CD4-positive, alpha-beta memory T cell (primary cell): ENCODE results near the gene DPF3. TPM values are rescaled to one million over a fixed set of nuclear protein-coding genes. Genes with fewer than 3 reads are reported as not detected.

Source experiments
- CTCF ChIA-PET: fragments of 350-600 bp; sonication (Branson Sonifier 250); formaldehyde crosslinking; loops from one replicate; lab custom pipeline; 2021; ENCODE audit warnings: inconsistent platforms; ENCODE audit not compliant: partially characterized antibody; lab: Charles Lee
- POLR2A ChIA-PET: fragments of 350-600 bp; sonication (Branson Sonifier 250); formaldehyde crosslinking; loops from one replicate; lab custom pipeline; 2021; ENCODE audit not compliant: partially characterized antibody; lab: Charles Lee
- DNase-seq, 5 donors: peaks; one replicate each; pipeline versions ENCODE4 v3.0.0 to v3.0.0-alpha.2; 2020 to 2022; ENCODE audit warnings: mixed read lengths in 1 of 5
- H3K27ac ChIP-seq: one replicate; pipeline ENCODE4 v1.7.0; 2013; ENCODE audit warnings: low read depth, low read length
- H3K27me3 ChIP-seq: 2 replicates; pipeline ENCODE4 v1.7.0; 2013; ENCODE audit warnings: mild to moderate bottlenecking, low read length, moderate library complexity; ENCODE audit not compliant: insufficient read depth
- H3K36me3 ChIP-seq: 2 replicates; pipeline ENCODE4 v1.7.0; 2013; ENCODE audit warnings: mild to moderate bottlenecking, low read length, moderate library complexity; ENCODE audit not compliant: insufficient read depth
- H3K4me1 ChIP-seq: 2 replicates; pipeline ENCODE4 v1.7.0; 2013; ENCODE audit warnings: mild to moderate bottlenecking, low read length, moderate library complexity; ENCODE audit not compliant: insufficient read depth
- H3K4me3 ChIP-seq, 2 donors: one replicate each; pipeline ENCODE4 v1.7.0; 2013; ENCODE audit warnings: low read length in 2 of 2, mild to moderate bottlenecking in 1 of 2
- H3K9me3 ChIP-seq, 2 donors: one replicate each; pipeline ENCODE4 v1.7.0; 2013; ENCODE audit warnings: low read length in 2 of 2, control low read depth in 1 of 2; ENCODE audit not compliant: control insufficient read depth in 1 of 2
- H3K27ac Mint-ChIP-seq, 7 donors: one replicate each; pipeline ENCODE4 v1.8.0; 2020 to 2021; ENCODE audit warnings: mixed read lengths in 7 of 7, mild to moderate bottlenecking in 6 of 7, inconsistent platforms in 3 of 7, moderate library complexity in 3 of 7
- H3K27me3 Mint-ChIP-seq, 2 donors: one replicate each; pipeline ENCODE4 v1.8.0; 2020 to 2021; ENCODE audit warnings: mixed read lengths in 2 of 2
- H3K36me3 Mint-ChIP-seq, 2 donors: one replicate each; pipeline ENCODE4 v1.8.0; 2020 to 2021; ENCODE audit warnings: mixed read lengths in 2 of 2, inconsistent platforms in 1 of 2, mild to moderate bottlenecking in 1 of 2
- H3K4me1 Mint-ChIP-seq, 4 donors: one replicate each; pipeline ENCODE4 v1.8.0; 2020 to 2021; ENCODE audit warnings: mixed read lengths in 4 of 4, mild to moderate bottlenecking in 1 of 4
- H3K4me3 Mint-ChIP-seq, 8 donors: one replicate each; pipeline ENCODE4 v1.8.0; 2020 to 2021; ENCODE audit warnings: mixed read lengths in 8 of 8, mild to moderate bottlenecking in 7 of 8, moderate library complexity in 6 of 8, inconsistent platforms in 3 of 8
- H3K9me3 Mint-ChIP-seq, 8 donors: one replicate each; pipeline ENCODE4 v1.8.0; 2020 to 2021; ENCODE audit warnings: mixed read lengths in 8 of 8, mild to moderate bottlenecking in 5 of 8, inconsistent platforms in 3 of 8, moderate library complexity in 1 of 8
- intact Hi-C: fragments of 100-400 bp; cut with micrococcal nuclease; formaldehyde crosslinking; loops from one replicate; pipeline ENCODE4 v1.15.1; 2023
- polyA plus RNA-seq, 2 donors: library from polyadenylated mRNA; unstranded; fragments of 300-500 nt; fragmentation: Illumina TruSeq; gene quantifications; one replicate each; pipeline ENCODE4 v1.2.3, GENCODE V29; 2021
- total RNA-seq, 2 experiments: library from RNA; stranded (reverse); gene quantifications; one replicate each; pipeline ENCODE4 v1.2.3, GENCODE V29; 2021

Gene DPF3
- total and polyA plus RNA-seq, 4 experiments from 2014 or later, result 0.25 to 0.35 TPM; not detected in 2

- H3K36me3 ChIP-seq, result no peaks in the 10 kb centered on the region
- no peak overlapping the region for H3K27ac ChIP-seq
- Mint-ChIP-seq H3K27ac (peak overlapping the region in 1 of 7 donors; percentile 54), H3K36me3 (no peaks in the 10 kb centered on the region), H3K4me1 (peaks cover 10 to 27% (median 18%) of the 10 kb centered on the region in 4 donors), H3K9me3 (no peaks in the 10 kb centered on the region), H3K4me3 (no peak overlapping the region), H3K27me3 (no peaks in the 10 kb centered on the region)
- intact Hi-C loops, result no loop called here
- DNase-seq, result no peak
- ChIA-PET CTCF (no interaction called here), POLR2A (no interaction called here)
- no peaks in the 10 kb centered on the region for H3K27me3 ChIP-seq
- no peak overlapping the region for H3K4me3 ChIP-seq
- H3K9me3 ChIP-seq, result no peaks in the 10 kb centered on the region
- H3K4me1 ChIP-seq, result peaks cover 14% of the 10 kb centered on the region
Measured at GRCh38 chr14:72808564-72808963, 85.3 kb downstream of the DPF3 start.

- Mint-ChIP-seq H3K36me3 (peaks cover 0 to 3% of the 10 kb centered on the region in 2 donors), H3K27ac (no peak overlapping the region), H3K27me3 (no peaks in the 10 kb centered on the region), H3K4me3 (no peak overlapping the region), H3K4me1 (peaks cover 3 to 8% (median 6%) of the 10 kb centered on the region in 4 donors), H3K9me3 (peaks cover 0 to 3% (median 0%) of the 10 kb centered on the region in 8 donors)
- ChIA-PET POLR2A (no interaction called here), CTCF (no interaction called here)
- Histone ChIP-seq H3K4me3 (no peak overlapping the region), H3K9me3 (no peaks in the 10 kb centered on the region), H3K36me3 (no peaks in the 10 kb centered on the region), H3K4me1 (no peaks in the 10 kb centered on the region), H3K27ac (no peak overlapping the region), H3K27me3 (no peaks in the 10 kb centered on the region)
- no peak for DNase-seq
- intact Hi-C loops, result no loop called here
Measured at GRCh38 chr14:72802588-72802946, 91.3 kb downstream of the DPF3 start.

- CTCF ChIA-PET, result no interaction called here
- no peaks in the 10 kb centered on the region for H3K4me1 ChIP-seq
- peaks cover 0 to 3% (median 0%) of the 10 kb centered on the region in 8 donors for H3K9me3 Mint-ChIP-seq
Measured at GRCh38 chr14:72801836-72802587, 91.9 kb downstream of the DPF3 start.

GRCh38 chr14:72801381-72801812 is 92.5 kb downstream of the DPF3 start:
- Histone ChIP-seq H3K9me3 (no peaks in the 10 kb centered on the region), H3K27me3 (no peaks in the 10 kb centered on the region), H3K27ac (no peak overlapping the region), H3K36me3 (no peaks in the 10 kb centered on the region), H3K4me3 (no peak overlapping the region), H3K4me1 (no peaks in the 10 kb centered on the region)
- no peak for DNase-seq
- H3K27me3 Mint-ChIP-seq, result no peaks in the 10 kb centered on the region
- intact Hi-C loops, result no loop called here
- peaks cover 3 to 8% (median 6%) of the 10 kb centered on the region in 4 donors for H3K4me1 Mint-ChIP-seq
- peaks cover 0 to 3% (median 0%) of the 10 kb centered on the region in 8 donors for H3K9me3 Mint-ChIP-seq
- CTCF ChIA-PET, result no interaction called here
- peaks cover 0 to 3% of the 10 kb centered on the region in 2 donors for H3K36me3 Mint-ChIP-seq
- POLR2A ChIA-PET, result no interaction called here
- H3K27ac Mint-ChIP-seq, result no peak overlapping the region
- no peak overlapping the region for H3K4me3 Mint-ChIP-seq

More at GRCh38 chr14:72801836-72802587, 91.9 kb downstream of the DPF3 start:
- H3K4me3 Mint-ChIP-seq, result no peak overlapping the region
- Histone ChIP-seq H3K9me3 (no peaks in the 10 kb centered on the region), H3K27ac (no peak overlapping the region), H3K36me3 (no peaks in the 10 kb centered on the region), H3K4me3 (no peak overlapping the region), H3K27me3 (no peaks in the 10 kb centered on the region)
- peaks cover 0 to 3% of the 10 kb centered on the region in 2 donors for H3K36me3 Mint-ChIP-seq
- no peaks in the 10 kb centered on the region for H3K27me3 Mint-ChIP-seq
- POLR2A ChIA-PET, result no interaction called here
- H3K27ac Mint-ChIP-seq, result no peak overlapping the region
- peaks cover 3 to 8% (median 6%) of the 10 kb centered on the region in 4 donors for H3K4me1 Mint-ChIP-seq
- no peak for DNase-seq
- intact Hi-C loops, result no loop called here

- no peak overlapping the region for H3K4me3 ChIP-seq
- H3K9me3 Mint-ChIP-seq, result peaks cover 0 to 3% (median 0%) of the 10 kb centered on the region in 8 donors
- intact Hi-C loops, result no loop called here
- H3K36me3 ChIP-seq, result no peaks in the 10 kb centered on the region
- no peak for DNase-seq
- peaks cover 0 to 3% of the 10 kb centered on the region in 2 donors for H3K36me3 Mint-ChIP-seq
- no peak overlapping the region for H3K4me3 Mint-ChIP-seq
- H3K27me3 Mint-ChIP-seq, result no peaks in the 10 kb centered on the region
- H3K4me1 Mint-ChIP-seq, result peaks cover 3 to 8% (median 6%) of the 10 kb centered on the region in 4 donors
- no peaks in the 10 kb centered on the region for H3K4me1 ChIP-seq
- ChIA-PET CTCF (no interaction called here), POLR2A (no interaction called here)
- H3K9me3 ChIP-seq, result no peaks in the 10 kb centered on the region
- no peak overlapping the region for H3K27ac ChIP-seq
- no peaks in the 10 kb centered on the region for H3K27me3 ChIP-seq
- no peak overlapping the region for H3K27ac Mint-ChIP-seq
Measured at GRCh38 chr14:72800848-72801370, 93.0 kb downstream of the DPF3 start.

- intact Hi-C loops, result no loop called here
- CTCF ChIA-PET, result no interaction called here
- Mint-ChIP-seq H3K4me3 (no peak overlapping the region), H3K4me1 (peaks cover 3 to 8% (median 6%) of the 10 kb centered on the region in 4 donors), H3K36me3 (peaks cover 0 to 3% of the 10 kb centered on the region in 2 donors), H3K27me3 (no peaks in the 10 kb centered on the region), H3K9me3 (peaks cover 0 to 3% (median 0%) of the 10 kb centered on the region in 8 donors), H3K27ac (peak overlapping the region in 1 of 7 donors; percentile 59)
- H3K4me1 ChIP-seq, result no peaks in the 10 kb centered on the region
- H3K9me3 ChIP-seq, result no peaks in the 10 kb centered on the region
- H3K27ac ChIP-seq, result no peak overlapping the region
- H3K27me3 ChIP-seq, result no peaks in the 10 kb centered on the region
- H3K36me3 ChIP-seq, result no peaks in the 10 kb centered on the region
- POLR2A ChIA-PET, result no interaction called here
- DNase-seq, result no peak
- no peak overlapping the region for H3K4me3 ChIP-seq
Measured at GRCh38 chr14:72800296-72800695, 93.6 kb downstream of the DPF3 start.

- H3K27ac ChIP-seq, result no peak overlapping the region
- H3K4me1 Mint-ChIP-seq, result peaks cover 3 to 8% (median 6%) of the 10 kb centered on the region in 4 donors
- ChIA-PET POLR2A (no interaction called here), CTCF (no interaction called here)
- no peak overlapping the region for H3K4me3 ChIP-seq
- no peak for DNase-seq
- H3K4me3 Mint-ChIP-seq, result no peak overlapping the region
- H3K36me3 ChIP-seq, result no peaks in the 10 kb centered on the region
- no peaks in the 10 kb centered on the region for H3K27me3 ChIP-seq
- H3K27me3 Mint-ChIP-seq, result peaks cover 2 to 4% of the 10 kb centered on the region in 2 donors
- intact Hi-C loops, result no loop called here
- H3K27ac Mint-ChIP-seq, result no peak overlapping the region
- H3K36me3 Mint-ChIP-seq, result peaks cover 0 to 3% of the 10 kb centered on the region in 2 donors
- H3K9me3 ChIP-seq, result no peaks in the 10 kb centered on the region
- H3K4me1 ChIP-seq, result no peaks in the 10 kb centered on the region
- peaks cover 0 to 3% (median 0%) of the 10 kb centered on the region in 8 donors for H3K9me3 Mint-ChIP-seq
Measured at GRCh38 chr14:72796935-72797334, 97.0 kb downstream of the DPF3 start.
